ENCODE data around the gene RASIP1. TPM values are rescaled to one million over a fixed set of nuclear protein-coding genes. Genes with fewer than 3 reads are reported as not detected.
A peak's percentile ranks its signal among the peaks of the same experiment; 100 is the strongest.

The RASIP1 gene
- total and polyA plus RNA-seq, 10 donors, result 15.1 to 78.1 (median 40.9) TPM

DNA sequence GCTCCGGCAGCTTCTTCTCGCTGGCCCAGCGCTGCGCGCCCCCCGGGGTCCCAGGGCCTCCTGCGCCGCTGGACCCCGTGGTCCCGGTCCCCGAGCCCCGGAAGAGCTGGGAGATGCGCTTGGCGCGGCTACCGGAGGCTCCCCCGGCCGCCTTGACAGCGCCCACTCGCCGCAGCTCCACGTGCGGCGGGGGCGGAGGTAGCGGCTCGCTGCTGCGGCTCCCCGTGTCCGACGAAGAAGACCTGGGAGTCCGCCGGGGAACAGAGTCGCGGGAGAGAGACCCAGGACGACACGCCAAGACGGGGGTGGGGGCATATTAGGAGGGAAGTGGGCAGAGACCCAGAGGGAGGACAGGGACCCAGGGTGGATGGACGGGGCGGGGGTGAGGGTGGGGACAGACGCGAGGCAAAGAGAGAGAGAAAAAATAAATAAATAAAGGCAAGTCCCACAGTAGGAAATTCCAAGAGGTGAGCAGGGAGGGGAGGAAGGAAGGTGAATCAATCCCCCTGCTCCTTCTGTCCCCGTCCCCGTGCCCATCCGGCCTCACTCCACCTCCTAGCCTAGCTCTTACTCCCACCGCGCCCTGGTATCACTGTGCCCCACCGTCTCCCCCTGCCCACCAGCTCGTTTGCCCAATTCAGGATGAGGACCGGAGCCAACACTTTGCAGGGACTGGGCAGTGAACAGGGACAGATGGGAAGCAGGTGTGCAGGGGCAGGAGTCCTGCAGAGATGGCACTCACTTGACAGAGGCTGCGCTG lies 826 bp downstream of the RASIP1 start:
- DNase-seq, result no peak
- 4 to 10% (median 8%) methylated on average over 33 to 51 of the region's 51 CpGs for WGBS, 5 donors
- Histone ChIP-seq H3K36me3 (peaks cover 0 to 10% (median 0%) of the 10 kb centered on the region in 6 donors), H3K27ac (peak overlapping the region; percentile 66 to 85 (median 81)), H3K4me3 (peak overlapping the region; percentile 50 to 83 (median 62)), H3K4me1 (peaks cover 0 to 58% (median 28%) of the 10 kb centered on the region in 6 donors), H3K9me3 (no peaks in the 10 kb centered on the region), H3K27me3 (replicated peaks in 1 of 7) (peaks cover 0 to 27% (median 20%) of the 10 kb centered on the region in 7 donors)
- intact Hi-C loops (cut with DNase I; ENCODE audit: low total_unique reads), result no loop called here
- TF ChIP-seq, protein P1, sequence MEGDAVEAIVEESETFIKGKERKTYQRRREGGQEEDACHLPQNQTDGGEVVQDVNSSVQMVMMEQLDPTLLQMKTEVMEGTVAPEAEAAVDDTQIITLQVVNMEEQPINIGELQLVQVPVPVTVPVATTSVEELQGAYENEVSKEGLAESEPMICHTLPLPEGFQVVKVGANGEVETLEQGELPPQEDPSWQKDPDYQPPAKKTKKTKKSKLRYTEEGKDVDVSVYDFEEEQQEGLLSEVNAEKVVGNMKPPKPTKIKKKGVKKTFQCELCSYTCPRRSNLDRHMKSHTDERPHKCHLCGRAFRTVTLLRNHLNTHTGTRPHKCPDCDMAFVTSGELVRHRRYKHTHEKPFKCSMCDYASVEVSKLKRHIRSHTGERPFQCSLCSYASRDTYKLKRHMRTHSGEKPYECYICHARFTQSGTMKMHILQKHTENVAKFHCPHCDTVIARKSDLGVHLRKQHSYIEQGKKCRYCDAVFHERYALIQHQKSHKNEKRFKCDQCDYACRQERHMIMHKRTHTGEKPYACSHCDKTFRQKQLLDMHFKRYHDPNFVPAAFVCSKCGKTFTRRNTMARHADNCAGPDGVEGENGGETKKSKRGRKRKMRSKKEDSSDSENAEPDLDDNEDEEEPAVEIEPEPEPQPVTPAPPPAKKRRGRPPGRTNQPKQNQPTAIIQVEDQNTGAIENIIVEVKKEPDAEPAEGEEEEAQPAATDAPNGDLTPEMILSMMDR (IDR thresholded peaks at IDR 0.05 in 8 of 11, conservative IDR thresholded peaks at IDR 0.05 in 3 of 11), result no peak
- TF ChIP-seq POLR2A (IDR thresholded peaks at IDR 0.05) (no peak), POLR2AphosphoS5 (IDR thresholded peaks at IDR 0.05) (no peak)

DNA sequence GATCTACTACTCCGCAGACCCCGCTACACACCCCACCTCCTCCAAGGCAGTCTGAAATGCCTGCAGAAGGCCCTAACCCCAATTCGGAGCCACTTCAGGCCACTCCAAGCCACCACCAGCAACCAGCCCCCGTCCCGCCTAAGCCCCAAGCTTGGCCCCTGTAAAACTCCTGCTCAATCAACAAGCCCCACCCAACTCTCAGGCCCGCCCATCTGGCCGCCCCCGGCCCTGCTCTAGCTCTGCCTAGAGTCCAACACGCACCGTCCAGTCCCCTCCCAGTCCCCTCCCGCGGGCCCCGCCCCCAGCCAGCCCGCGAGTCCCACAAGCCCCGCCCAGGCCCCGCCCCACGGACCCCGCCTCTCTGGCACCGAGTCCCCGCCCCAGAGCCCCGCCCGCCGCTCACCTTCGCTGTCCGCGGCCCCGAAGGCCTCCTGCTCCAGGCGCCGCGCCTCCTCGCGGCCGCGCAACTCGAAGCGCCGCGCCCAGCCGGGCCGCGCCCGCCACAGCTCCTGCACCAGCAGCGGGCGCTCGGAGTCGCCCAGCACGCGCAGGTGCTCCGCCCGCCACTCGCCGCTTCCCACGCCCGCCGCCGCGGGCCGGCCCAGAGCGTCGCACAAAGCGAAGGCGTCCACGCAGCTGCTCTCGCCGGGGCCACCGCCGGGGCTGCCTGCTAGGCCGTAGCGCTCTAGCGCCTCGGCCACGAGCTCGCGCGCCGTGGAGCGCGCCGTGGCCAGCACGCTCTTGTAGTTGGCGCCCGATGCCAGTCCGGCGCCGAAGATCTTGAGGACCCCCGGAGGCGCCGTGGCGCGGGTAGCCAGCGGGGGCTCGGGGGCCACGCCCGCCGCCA lies 1.6 kb downstream of the RASIP1 start:
- Histone ChIP-seq H3K4me1 (peaks cover 0 to 55% (median 28%) of the 10 kb centered on the region in 6 donors), H3K4me3 (peak overlapping the region; percentile 50 to 83 (median 62)), H3K27me3 (replicated peaks in 1 of 7) (peaks cover 0 to 27% (median 20%) of the 10 kb centered on the region in 7 donors), H3K36me3 (peaks cover 0 to 18% (median 0%) of the 10 kb centered on the region in 6 donors), H3K9me3 (no peaks in the 10 kb centered on the region), H3K27ac (peak overlapping the region; percentile 66 to 85 (median 81))
- TF ChIP-seq POLR2AphosphoS5 (IDR thresholded peaks at IDR 0.05), result peak; percentile 28 to 69 (median 54)
- TF ChIP-seq, protein P1 (IDR thresholded peaks at IDR 0.05 in 8 of 11, conservative IDR thresholded peaks at IDR 0.05 in 3 of 11), result peak in 6 of 11 experiments; percentile 50 to 68 (median 56)
- peak in 1 of 3 donors; percentile 29 for TF ChIP-seq POLR2A (IDR thresholded peaks at IDR 0.05)
- peak; percentile 97 for DNase-seq
- intact Hi-C loops (cut with DNase I; ENCODE audit: low total_unique reads), result no loop called here
- 2 to 3% (median 2%) methylated on average over 53 to 96 of the region's 96 CpGs for WGBS, 5 donors

DNA sequence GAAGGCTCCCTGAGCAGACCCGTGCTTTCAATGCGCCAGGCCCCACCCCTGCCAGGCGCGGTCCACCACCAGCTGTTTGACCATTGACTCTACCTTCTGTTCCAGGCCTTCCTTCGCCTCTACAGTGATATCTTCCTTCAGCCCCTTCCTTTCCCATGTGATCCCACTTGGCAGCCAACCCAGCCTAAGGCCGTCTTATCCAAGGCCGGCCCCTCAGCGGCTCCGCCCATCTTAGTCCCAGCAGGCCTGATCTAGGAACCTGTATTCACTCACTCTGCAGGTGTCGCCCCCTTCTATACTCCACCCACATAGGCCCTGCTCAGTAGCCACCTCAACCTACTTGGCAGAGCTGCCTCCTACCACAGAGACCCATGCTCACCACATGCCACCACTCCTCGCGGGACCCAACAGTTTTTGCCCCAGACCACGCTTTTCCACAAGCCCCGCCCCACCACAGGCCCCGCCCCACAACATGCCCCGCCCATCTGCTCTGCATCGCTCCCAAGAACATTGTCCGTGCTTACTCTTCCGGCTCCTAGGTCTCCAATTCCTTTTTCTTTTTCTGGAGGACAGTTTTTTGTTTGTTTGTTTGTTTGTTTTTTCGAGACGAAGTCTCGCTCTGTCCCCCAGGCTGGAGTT lies 2.9 kb downstream of the RASIP1 start:
- H3K27me3 ChIP-seq (replicated peaks in 1 of 7), result peaks cover 0 to 27% (median 20%) of the 10 kb centered on the region in 7 donors
- peak overlapping the region in 3 of 8 donors; percentile 0 to 84 (median 5) for H3K27ac ChIP-seq
- 65 to 80% (median 73%) methylated on average over 22 of the region's 22 CpGs for WGBS, 5 donors
- no peak for DNase-seq
- H3K4me1 ChIP-seq, result peaks cover 0 to 55% (median 28%) of the 10 kb centered on the region in 6 donors
- TF ChIP-seq, protein P1 (IDR thresholded peaks at IDR 0.05 in 8 of 11, conservative IDR thresholded peaks at IDR 0.05 in 3 of 11), result no peak
- peak in 1 of 3 donors; percentile 56 for TF ChIP-seq POLR2AphosphoS5 (IDR thresholded peaks at IDR 0.05)
- peak overlapping the region in 5 of 8 donors; percentile 59 to 83 (median 63) for H3K4me3 ChIP-seq
- H3K9me3 ChIP-seq, result no peaks in the 10 kb centered on the region
- intact Hi-C loops (cut with DNase I; ENCODE audit: low total_unique reads), result no loop called here
- peaks cover 0 to 30% (median 0%) of the 10 kb centered on the region in 6 donors for H3K36me3 ChIP-seq

All from spleen (tissue), 11 donors.